GM18907 (cell line): ENCODE data around the gene PRSS37.

Source experiments
- ATAC-seq: cut with Tn5 transposase; IDR thresholded peaks from one replicate; pipeline ENCODE4 v1.9.1; 2021; ENCODE audit warnings: mild to moderate bottlenecking, moderate library complexity; ENCODE audit not compliant: unreplicated experiment

Gene PRSS37

GRCh38 chr7:141788296-141788695 lies 53.0 kb downstream of the PRSS37 start:
- no peak for ATAC-seq
